Gastroesophageal sphincter (tissue), 4 donors: ENCODE data around the gene CPNE9. TPM values are rescaled to one million over a fixed set of nuclear protein-coding genes. Genes with fewer than 3 reads are reported as not detected.

Experiments used
- ATAC-seq: fragments of 150-250 bp; one replicate; pipeline ENCODE4 v1.9.1; 2016; ENCODE audit warnings: mild to moderate bottlenecking, moderate library complexity
- H3K27ac ChIP-seq, 4 donors: fragments of 200-600 bp; sonication (generic) in 3 of 4; 1 replicate in 3 of 4; 2 replicates in 1 of 4; pipeline ENCODE4 v1.5.1; 2016 to 2019
- H3K27me3 ChIP-seq: fragments of 200-600 bp; sonication (generic); one replicate; pipeline ENCODE4 v1.5.1; 2019
- H3K36me3 ChIP-seq, 2 donors: fragments of 200-600 bp; sonication (generic); one replicate each; pipeline ENCODE4 v1.5.1; 2019; ENCODE audit warnings: control low read depth in 1 of 2
- H3K4me1 ChIP-seq, 3 donors: fragments of 200-600 bp; sonication (generic); 1 replicate in 2 of 3; 2 replicates in 1 of 3; pipeline ENCODE4 v1.5.1; 2016 to 2019; ENCODE audit warnings: control low read depth in 2 of 3
- H3K4me3 ChIP-seq, 2 donors: fragments of 200-600 bp; sonication (generic); one replicate each; pipeline ENCODE4 v1.5.1; 2019; ENCODE audit warnings: mild to moderate bottlenecking in 1 of 2, moderate library complexity in 1 of 2
- H3K9me3 ChIP-seq, 3 donors: fragments of 200-600 bp; sonication (generic); one replicate each; pipeline ENCODE4 v1.5.1; 2017 to 2019; ENCODE audit warnings: control low read depth in 2 of 3
- CTCF ChIP-seq, 4 experiments: fragments of 200-600 bp in 2 of 4; fragments of 450-650 bp in 2 of 4; sonication (generic) in 1 of 4; IDR thresholded peaks; one replicate each; pipeline ENCODE4 v1.5.1; 2017 to 2019; ENCODE audit warnings: antibody characterized with exemption in 4 of 4, mild to moderate bottlenecking in 2 of 4, moderate library complexity in 2 of 4
- EP300 ChIP-seq: sonication (generic); formaldehyde crosslinking; IDR thresholded peaks from one replicate; pipeline ENCODE4 v1.6.1; 2017; ENCODE audit warnings: antibody characterized with exemption, mild to moderate bottlenecking
- POLR2A ChIP-seq, 2 donors: fragments of 450-650 bp; IDR thresholded peaks; one replicate each; pipeline ENCODE4 v1.6.1; 2017; ENCODE audit warnings: antibody characterized with exemption in 2 of 2, mild to moderate bottlenecking in 2 of 2, moderate library complexity in 1 of 2
- POLR2AphosphoS5 ChIP-seq: sonication (generic); formaldehyde crosslinking; IDR thresholded peaks from one replicate; pipeline ENCODE4 v1.6.1; 2017; ENCODE audit warnings: antibody characterized with exemption
- WGBS, 2 donors: methylation state at CpG; one replicate each; pipeline ENCODE4 v1.1.5; 2018; ENCODE audit warnings: low coverage in 1 of 2; 5-methylcytosine and 5-hydroxymethylcytosine counted together
- total RNA-seq, 4 donors: library from RNA; depleted of rRNA; stranded (reverse); fragments of >200 nt; gene quantifications; one replicate each; pipeline ENCODE4 v1.1.0, GENCODE V29; 2016

The CPNE9 gene
- total RNA-seq, 4 donors from 2014 or later: 1.1 TPM; not detected in 3

GRCh38 chr3:9666704-9667445, 36.8 kb upstream of the CPNE9 start:
- H3K36me3 ChIP-seq: peaks cover 3 to 100% of the 10 kb centered on the region in 2 donors
- ATAC-seq: no peak
- H3K4me3 ChIP-seq: no peak overlapping the region
- WGBS, 2 donors: 73 to 76% methylated on average over 4 to 6 of the region's 7 CpGs
- no peaks in the 10 kb centered on the region for H3K27me3 ChIP-seq
- no peaks in the 10 kb centered on the region for H3K9me3 ChIP-seq
- H3K27ac ChIP-seq: no peak overlapping the region
- peaks cover 0 to 21% (median 0%) of the 10 kb centered on the region in 3 donors for H3K4me1 ChIP-seq
- TF ChIP-seq POLR2AphosphoS5 (no peak), CTCF (IDR thresholded peaks at IDR 0.05) (no peak), EP300 (no peak), POLR2A (IDR thresholded peaks at IDR 0.05) (no peak)

GRCh38 chr3:9669277-9669676, 34.4 kb upstream of the CPNE9 start:
- no CpG with 5 or more reads among the region's 4 CpGs for WGBS, 2 donors
- no peak overlapping the region for H3K27ac ChIP-seq
- H3K36me3 ChIP-seq: peaks cover 11 to 100% of the 10 kb centered on the region in 2 donors
- H3K27me3 ChIP-seq: no peaks in the 10 kb centered on the region
- no peak for TF ChIP-seq EP300
- no peak for TF ChIP-seq CTCF (IDR thresholded peaks at IDR 0.05)
- no peak for TF ChIP-seq POLR2AphosphoS5
- TF ChIP-seq POLR2A (IDR thresholded peaks at IDR 0.05): no peak
- H3K4me1 ChIP-seq: peaks cover 0 to 21% (median 0%) of the 10 kb centered on the region in 3 donors
- H3K9me3 ChIP-seq: no peaks in the 10 kb centered on the region
- ATAC-seq: no peak
- H3K4me3 ChIP-seq: no peak overlapping the region

GRCh38 chr3:9669720-9670432, 33.8 kb upstream of the CPNE9 start:
- H3K4me1 ChIP-seq: peaks cover 0 to 21% (median 0%) of the 10 kb centered on the region in 3 donors
- peak; percentile 22 for ATAC-seq
- WGBS, 2 donors: 59 to 64% methylated on average over 3 of the region's 4 CpGs
- no peaks in the 10 kb centered on the region for H3K27me3 ChIP-seq
- H3K4me3 ChIP-seq: no peak overlapping the region
- no peaks in the 10 kb centered on the region for H3K9me3 ChIP-seq
- H3K36me3 ChIP-seq: peaks cover 11 to 100% of the 10 kb centered on the region in 2 donors
- TF ChIP-seq POLR2AphosphoS5: peak; percentile 11
- TF ChIP-seq POLR2A (IDR thresholded peaks at IDR 0.05): no peak
- no peak for TF ChIP-seq CTCF (IDR thresholded peaks at IDR 0.05)
- TF ChIP-seq EP300: no peak
- H3K27ac ChIP-seq: no peak overlapping the region

GRCh38 chr3:9673082-9673481, 30.6 kb upstream of the CPNE9 start:
- ATAC-seq: no peak
- Histone ChIP-seq H3K4me1 (peaks cover 0 to 21% (median 0%) of the 10 kb centered on the region in 3 donors), H3K27me3 (no peaks in the 10 kb centered on the region), H3K4me3 (no peak overlapping the region), H3K9me3 (no peaks in the 10 kb centered on the region), H3K36me3 (peaks cover 11 to 100% of the 10 kb centered on the region in 2 donors), H3K27ac (no peak overlapping the region)
- no peak for TF ChIP-seq EP300
- no peak for TF ChIP-seq POLR2AphosphoS5
- no peak for TF ChIP-seq POLR2A (IDR thresholded peaks at IDR 0.05)
- no peak for TF ChIP-seq CTCF (IDR thresholded peaks at IDR 0.05)
